Activated B cell treated with CpG ODN at 0.5 μM for 24 hours (primary cell): ENCODE measurements around the gene DCST2. TPM values are rescaled to one million over a fixed set of nuclear protein-coding genes. Genes with fewer than 3 reads are reported as not detected.
"Not testable (repeated sequence)": the region's sequence is repeated elsewhere in the genome, so short reads cannot be mapped to it uniquely, and the experiment has no call there.

Experiments used
- ATAC-seq: fragments of 200-7000 bp; cut with Tn5 transposase; one replicate; pipeline ENCODE4 v1.10.0; 2021; ENCODE audit warnings: low read depth, mild to moderate bottlenecking, moderate library complexity
- CTCF ChIA-PET: fragments of 350-600 bp; sonication (Branson Sonifier 250); formaldehyde crosslinking; loops from one replicate; lab custom pipeline; 2021; ENCODE audit warnings: antibody characterized with exemption; lab: Charles Lee
- POLR2A ChIA-PET: fragments of 350-600 bp; sonication (Branson Sonifier 250); formaldehyde crosslinking; loops from one replicate; lab custom pipeline; 2021; ENCODE audit warnings: antibody characterized with exemption; lab: Charles Lee
- DNase-seq: peaks from one replicate; pipeline ENCODE4 v3.0.0; 2022
- H3K27ac Mint-ChIP-seq: one replicate; pipeline ENCODE4 v1.8.0; 2020; ENCODE audit warnings: mixed read lengths
- H3K27me3 Mint-ChIP-seq: one replicate; pipeline ENCODE4 v1.8.0; 2021; ENCODE audit warnings: mixed read lengths
- H3K36me3 Mint-ChIP-seq: one replicate; pipeline ENCODE4 v1.8.0; 2021; ENCODE audit warnings: low read depth, mixed read lengths
- H3K4me1 Mint-ChIP-seq: one replicate; pipeline ENCODE4 v1.8.0; 2021; ENCODE audit warnings: mixed read lengths
- H3K4me3 Mint-ChIP-seq: one replicate; pipeline ENCODE4 v1.8.0; 2020; ENCODE audit warnings: mild to moderate bottlenecking, mixed read lengths
- H3K9me3 Mint-ChIP-seq: one replicate; pipeline ENCODE4 v1.8.0; 2020; ENCODE audit warnings: mixed read lengths
- intact Hi-C: fragments of 100-400 bp; cut with micrococcal nuclease; formaldehyde crosslinking; loops from one replicate; pipeline ENCODE4 v1.15.1; 2024
- total RNA-seq: library from RNA; stranded (reverse); gene quantifications from 2 replicates; pipeline ENCODE4 v1.2.3, GENCODE V29; 2022
- TF ChIP-seq, protein P1 (sequence below): fragments of 200-600 bp; IDR thresholded peaks from one replicate; pipeline ENCODE4 v1.8.0; 2022; ENCODE audit warnings: antibody characterized with exemption, mild to moderate bottlenecking

DCST2 gene
- total RNA-seq, 1 donor from 2014 or later, result 1.0 TPM

GRCh38 chr1:154999571-155000410 lies 33.8 kb downstream of the DCST2 start:
- Mint-ChIP-seq H3K27ac (peak overlapping the region; percentile 86), H3K4me1 (peaks cover 33% of the 10 kb centered on the region), H3K36me3 (peaks cover 6% of the 10 kb centered on the region), H3K27me3 (no peaks in the 10 kb centered on the region), H3K9me3 (no peaks in the 10 kb centered on the region), H3K4me3 (peak overlapping the region; percentile 94)
- DNase-seq (peak; percentile 41), ATAC-seq (no peak)
- intact Hi-C loops, result loop anchor here (1.0 kb wide), 2 partner anchors 38 to 62 kb away; partner anchors contain the start of gene PYGO2
- TF ChIP-seq, protein P1, sequence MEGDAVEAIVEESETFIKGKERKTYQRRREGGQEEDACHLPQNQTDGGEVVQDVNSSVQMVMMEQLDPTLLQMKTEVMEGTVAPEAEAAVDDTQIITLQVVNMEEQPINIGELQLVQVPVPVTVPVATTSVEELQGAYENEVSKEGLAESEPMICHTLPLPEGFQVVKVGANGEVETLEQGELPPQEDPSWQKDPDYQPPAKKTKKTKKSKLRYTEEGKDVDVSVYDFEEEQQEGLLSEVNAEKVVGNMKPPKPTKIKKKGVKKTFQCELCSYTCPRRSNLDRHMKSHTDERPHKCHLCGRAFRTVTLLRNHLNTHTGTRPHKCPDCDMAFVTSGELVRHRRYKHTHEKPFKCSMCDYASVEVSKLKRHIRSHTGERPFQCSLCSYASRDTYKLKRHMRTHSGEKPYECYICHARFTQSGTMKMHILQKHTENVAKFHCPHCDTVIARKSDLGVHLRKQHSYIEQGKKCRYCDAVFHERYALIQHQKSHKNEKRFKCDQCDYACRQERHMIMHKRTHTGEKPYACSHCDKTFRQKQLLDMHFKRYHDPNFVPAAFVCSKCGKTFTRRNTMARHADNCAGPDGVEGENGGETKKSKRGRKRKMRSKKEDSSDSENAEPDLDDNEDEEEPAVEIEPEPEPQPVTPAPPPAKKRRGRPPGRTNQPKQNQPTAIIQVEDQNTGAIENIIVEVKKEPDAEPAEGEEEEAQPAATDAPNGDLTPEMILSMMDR, result no peak
- ChIA-PET CTCF (interaction anchor here (0.9 to 3.2 kb wide), 16 partner anchors 11 to 332 kb away, joined by 3 to 35 read pairs (median 4); partner anchors contain the start of genes ADAM15, CKS1B, FLAD1 and PBXIP1), POLR2A (interaction anchor here (0.9 to 7.2 kb wide), 16 partner anchors 12 to 563 kb away, joined by 3 to 68 read pairs (median 4); partner anchors contain the start of genes ASH1L, CKS1B, FLAD1 and KRTCAP2)

- peaks cover 27% of the 10 kb centered on the region for H3K4me1 Mint-ChIP-seq
- peak overlapping the region; percentile 81 for H3K4me3 Mint-ChIP-seq
- TF ChIP-seq, protein P1, result peak; percentile 50
- intact Hi-C loops, result loop anchor here (1.0 kb wide), 2 partner anchors 38 to 62 kb away; partner anchors contain the start of gene PYGO2
- no peak for ATAC-seq
- DNase-seq, result peak; percentile 51
- POLR2A ChIA-PET, result interaction anchor here (0.9 to 7.2 kb wide), 12 partner anchors 13 to 564 kb away, joined by 3 to 68 read pairs (median 7); partner anchors contain the start of genes ASH1L, CKS1B, FLAD1 and PBXIP1
- H3K27me3 Mint-ChIP-seq, result no peaks in the 10 kb centered on the region
- H3K36me3 Mint-ChIP-seq, result peaks cover 6% of the 10 kb centered on the region
- peak overlapping the region; percentile 87 for H3K27ac Mint-ChIP-seq
- CTCF ChIA-PET, result interaction anchor here (0.9 to 3.2 kb wide), 17 partner anchors 11 to 331 kb away, joined by 3 to 35 read pairs (median 4); partner anchors contain the start of genes ADAM15, CKS1B, FLAD1 and PBXIP1
- no peaks in the 10 kb centered on the region for H3K9me3 Mint-ChIP-seq
Measured at GRCh38 chr1:154998818-154999570, 34.6 kb downstream of the DCST2 start.

DNA sequence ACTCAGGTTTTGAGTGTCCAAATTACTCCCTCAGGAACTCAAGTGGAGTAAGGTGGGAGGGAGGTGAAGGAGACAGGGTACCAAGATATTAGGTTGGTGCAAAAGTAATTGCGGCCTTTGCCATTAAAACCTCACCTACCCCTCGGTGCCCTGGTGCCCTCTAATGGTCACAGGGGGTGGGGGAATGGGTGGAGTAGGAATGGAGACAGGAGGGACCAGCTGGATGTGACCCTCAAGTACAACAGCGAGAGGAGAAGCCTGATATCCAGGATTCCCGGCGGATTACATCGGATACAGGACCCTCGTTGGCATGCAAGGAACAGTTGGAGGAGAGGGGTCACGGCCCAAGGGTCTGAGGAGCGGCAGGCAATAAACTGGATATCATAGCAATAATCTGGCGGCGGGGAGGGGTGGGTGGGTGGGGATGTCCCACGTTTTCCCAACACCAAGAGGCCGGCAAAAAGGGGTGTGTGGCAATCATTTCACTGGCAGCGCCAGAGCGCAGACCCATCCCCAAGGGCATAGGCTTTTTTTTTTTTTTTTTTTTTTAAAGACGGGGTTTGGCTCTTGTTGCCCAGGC lies 35.3 kb downstream of the DCST2 start:
- CTCF ChIA-PET, result interaction anchor here (0.9 to 3.2 kb wide), 16 partner anchors 10 to 330 kb away, joined by 3 to 35 read pairs (median 4); partner anchors contain the start of genes ADAM15, CKS1B, FLAD1 and PBXIP1
- Mint-ChIP-seq H3K36me3 (peaks cover 6% of the 10 kb centered on the region), H3K27ac (peak overlapping the region; percentile 87), H3K4me1 (peaks cover 21% of the 10 kb centered on the region), H3K4me3 (peak overlapping the region; percentile 58), H3K9me3 (no peaks in the 10 kb centered on the region), H3K27me3 (no peaks in the 10 kb centered on the region)
- DNase-seq (no peak), ATAC-seq (no peak)
- intact Hi-C loops, result no loop called here
- TF ChIP-seq, protein P1, result no peak
- POLR2A ChIA-PET, result interaction anchor here (0.9 to 7.2 kb wide), 8 partner anchors 14 to 42 kb away, joined by 3 to 68 read pairs (median 18); partner anchors contain the start of genes CKS1B, FLAD1, PBXIP1 and PYGO2

DNA sequence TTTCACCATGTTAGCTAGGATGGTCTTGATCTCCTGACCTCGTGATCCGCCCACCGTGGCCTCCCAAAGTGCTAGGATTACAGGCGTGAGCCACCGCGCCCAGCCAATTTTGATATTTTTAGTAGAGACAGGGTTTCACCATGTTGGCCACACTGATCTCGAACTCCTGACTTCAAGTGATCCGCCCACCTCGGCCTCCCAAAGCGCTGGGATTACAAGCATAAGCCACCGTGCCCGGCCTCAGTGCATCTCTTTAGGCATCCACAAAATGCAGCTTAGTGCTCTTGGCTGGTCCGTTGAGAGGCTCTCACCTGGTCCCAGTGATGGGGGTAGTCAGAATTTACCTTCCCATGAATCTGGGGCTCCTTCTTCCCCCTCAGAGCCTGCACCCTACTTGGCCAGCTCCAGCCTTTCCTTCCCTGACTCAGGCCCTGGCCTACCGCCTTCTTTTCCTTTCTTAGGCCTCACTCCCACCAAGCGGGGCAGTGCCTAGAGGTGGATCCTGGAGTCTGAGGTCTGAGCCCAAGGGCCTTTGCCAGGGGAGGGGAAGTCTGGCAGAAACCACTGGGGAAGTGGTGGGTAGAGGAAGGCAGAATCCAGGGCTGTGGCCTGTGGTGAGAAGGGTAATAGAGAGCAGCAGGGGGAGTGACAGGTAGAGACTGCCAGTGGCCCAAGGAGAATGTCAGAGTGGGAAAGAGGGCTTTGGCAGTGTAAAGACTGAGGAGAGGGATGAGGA lies 36.4 kb downstream of the DCST2 start:
- Mint-ChIP-seq H3K4me3 (no peak overlapping the region), H3K4me1 (peaks cover 21% of the 10 kb centered on the region)
- intact Hi-C loops, result no loop called here

DNA sequence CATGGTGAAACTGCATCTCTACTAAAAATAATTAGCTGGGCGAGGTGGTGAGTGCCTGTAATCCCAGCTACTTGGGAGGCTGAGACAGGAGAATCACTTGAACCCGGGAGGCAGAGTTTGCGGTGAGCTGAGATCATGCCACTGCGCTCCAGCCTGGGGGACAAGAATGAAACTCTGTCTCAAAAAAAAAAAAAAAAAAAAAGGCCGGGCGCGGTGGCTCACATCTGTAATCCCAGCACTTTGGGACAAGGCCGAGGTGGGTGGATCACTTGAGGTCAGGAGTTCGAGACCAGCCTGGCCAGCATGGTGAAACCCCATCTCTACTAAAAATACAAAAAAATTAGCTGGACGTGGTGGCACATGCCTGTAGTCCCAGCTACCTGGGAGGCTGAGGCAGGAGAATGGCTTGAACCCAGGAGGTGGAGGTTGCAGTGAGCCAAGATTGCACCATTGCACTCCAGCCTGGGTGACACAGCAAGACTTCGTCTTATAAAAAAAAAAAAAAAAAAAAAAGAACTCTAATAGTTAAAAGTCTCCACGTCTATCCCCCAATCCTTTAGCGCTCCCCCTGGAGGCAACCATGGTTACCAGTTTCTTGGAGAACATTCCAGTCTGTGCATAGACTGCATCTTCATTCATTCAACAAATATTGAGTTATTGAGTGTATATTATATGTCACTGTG lies 38.1 kb downstream of the DCST2 start:
- CTCF ChIA-PET, result interaction anchor here (3.0 kb wide), 1 partner anchor 21 kb away, joined by 14 read pairs; no protein-coding TSS in a partner anchor
- intact Hi-C loops, H3K4me3 Mint-ChIP-seq, DNase-seq, H3K9me3 Mint-ChIP-seq, H3K27me3 Mint-ChIP-seq, H3K27ac Mint-ChIP-seq, ATAC-seq: not testable (repeated sequence)
- Mint-ChIP-seq H3K36me3 (peaks cover 12% of the 10 kb centered on the region), H3K4me1 (peaks cover 21% of the 10 kb centered on the region)
- POLR2A ChIA-PET, result interaction anchor here (0.5 to 1.9 kb wide), 6 partner anchors 12 to 1056 kb away, joined by 3 to 9 read pairs (median 5); partner anchors contain the start of genes CKS1B and FLAD1

More for the DNA sequence above, 36.4 kb downstream of the DCST2 start:
- ChIA-PET POLR2A (interaction anchor here (0.7 to 1.9 kb wide), 4 partner anchors 11 to 24 kb away, joined by 4 to 7 read pairs (median 6); partner anchors contain the start of gene FLAD1), CTCF (interaction anchor here (1.0 kb wide), 1 partner anchor 21 kb away, joined by 3 read pairs; no protein-coding TSS in a partner anchor)
- DNase-seq (no peak), ATAC-seq (no peak)
- no peak overlapping the region for H3K27ac Mint-ChIP-seq
- H3K36me3 Mint-ChIP-seq, result peaks cover 10% of the 10 kb centered on the region
- H3K9me3 Mint-ChIP-seq, result no peaks in the 10 kb centered on the region
- TF ChIP-seq, protein P1, result no peak
- H3K27me3 Mint-ChIP-seq, result no peaks in the 10 kb centered on the region
